ENCODE results near the gene TLCD3B.

DNA sequence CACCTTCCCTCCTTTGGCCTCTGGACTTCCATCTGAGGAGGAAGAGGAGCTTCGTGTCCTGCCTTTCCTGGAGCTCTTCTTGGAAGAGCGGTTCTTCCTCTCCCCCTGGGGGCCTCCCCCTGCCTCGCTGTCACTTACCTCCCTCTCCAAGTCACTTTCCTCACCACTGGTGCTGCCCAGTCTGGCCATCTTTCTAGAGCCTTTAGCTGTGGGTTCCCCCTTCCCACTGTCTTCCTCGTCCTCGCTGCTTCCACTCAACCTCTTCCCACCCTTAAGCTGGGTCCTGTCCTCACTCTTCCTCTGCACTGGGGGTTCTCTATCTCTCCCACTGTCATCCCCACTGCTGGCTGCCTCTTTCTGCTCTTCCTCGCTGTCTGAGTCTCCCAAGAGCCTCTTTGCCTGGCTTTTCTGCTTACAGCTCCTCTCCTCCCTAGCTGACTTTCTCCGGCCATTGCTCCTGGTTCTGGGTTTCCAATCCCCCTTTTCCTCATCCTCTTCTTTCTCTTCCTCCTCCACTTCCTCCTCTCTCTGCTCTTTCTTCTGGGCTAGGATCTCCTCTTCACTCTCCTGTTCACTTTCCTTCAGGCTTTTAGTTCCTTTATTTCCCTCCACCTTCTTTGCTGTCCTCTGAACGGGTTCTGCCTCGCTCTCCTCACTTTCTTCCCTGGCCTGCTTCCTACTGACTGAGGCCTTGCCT lies 37.0 kb downstream of the TLCD3B start:
- TF ChIP-seq YY1 (IDR thresholded peaks at IDR 0.05) (no peak), FOXA1 (IDR thresholded peaks at IDR 0.05) (no peak)
